ENCODE results near the gene TMEM250.

GRCh38 chr9:136116360-136117098 is 2.1 kb downstream of the TMEM250 start:
- TF ChIP-seq YY1 (IDR thresholded peaks at IDR 0.05; ENCODE audit: low read depth) = no peak
- TF ChIP-seq POLR2AphosphoS5 (IDR thresholded peaks at IDR 0.05; ENCODE audit: low read depth, low read length) = no peak
- TF ChIP-seq CTCF (IDR thresholded peaks at IDR 0.05) = no peak
- TF ChIP-seq CHD2 (IDR thresholded peaks at IDR 0.05; ENCODE audit: low read length, partially characterized antibody) = no peak

Measured in SK-N-SH (cell line).